Activated CD4-positive, CD25-positive, alpha-beta regulatory T cell treated with anti-CD3 and anti-CD28 coated beads, Interleukin-2, amount 50 U/mL, for 24 hours (primary cell): ENCODE measurements around the gene ESRRB.
"Not testable (repeated sequence)": the region's sequence is repeated elsewhere in the genome, so short reads cannot be mapped to it uniquely, and the experiment has no call there.

Experiments
- ATAC-seq, 2 donors: fragments of 150-1000 bp; cut with Tn5 transposase; one replicate each; pipeline ENCODE4 v1.10.0; 2021; ENCODE audit warnings: mild to moderate bottlenecking in 1 of 2, moderate library complexity in 1 of 2

The ESRRB gene

DNA sequence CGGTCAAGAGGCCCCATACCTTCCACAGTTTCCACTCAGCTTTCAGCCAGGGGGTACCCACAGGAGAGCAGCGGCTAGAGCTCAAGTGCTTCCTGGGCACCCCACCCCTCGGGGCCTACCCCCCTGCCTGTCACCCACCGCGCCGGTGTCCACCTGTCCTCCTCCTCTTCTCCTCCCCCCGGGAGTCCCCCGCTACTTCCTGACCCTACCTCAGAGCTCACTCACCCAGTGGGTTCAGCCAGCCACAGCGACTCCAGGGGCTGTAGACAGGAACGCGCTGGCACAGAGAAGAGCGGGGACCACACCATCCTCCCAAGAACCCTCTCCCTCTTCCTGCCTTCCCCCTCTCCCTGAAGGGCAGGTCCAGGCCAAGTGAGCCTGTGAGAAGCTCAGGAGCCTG, 123.0 kb downstream of the ESRRB start:
- ATAC-seq = no peak

DNA sequence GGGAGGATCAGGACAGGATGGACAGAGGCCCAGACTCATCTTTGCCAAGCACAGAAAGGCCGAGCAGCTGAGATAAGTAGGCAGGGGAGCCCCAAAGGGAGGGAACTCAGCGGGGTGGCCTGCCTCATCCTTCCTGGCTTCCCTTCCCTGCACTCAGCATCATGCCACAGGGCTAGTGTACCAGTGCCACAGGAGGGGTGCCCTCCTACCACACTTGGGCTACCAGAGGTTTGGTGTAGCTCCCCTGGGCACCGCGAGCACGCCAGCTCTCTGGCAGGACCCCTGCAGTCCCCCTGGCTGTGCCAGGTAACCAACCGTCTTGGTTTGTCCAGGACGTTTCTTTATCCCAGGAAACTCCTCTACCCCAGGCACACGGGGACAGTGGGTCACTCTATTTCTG, 123.5 kb downstream of the ESRRB start:
- no peak for ATAC-seq

DNA sequence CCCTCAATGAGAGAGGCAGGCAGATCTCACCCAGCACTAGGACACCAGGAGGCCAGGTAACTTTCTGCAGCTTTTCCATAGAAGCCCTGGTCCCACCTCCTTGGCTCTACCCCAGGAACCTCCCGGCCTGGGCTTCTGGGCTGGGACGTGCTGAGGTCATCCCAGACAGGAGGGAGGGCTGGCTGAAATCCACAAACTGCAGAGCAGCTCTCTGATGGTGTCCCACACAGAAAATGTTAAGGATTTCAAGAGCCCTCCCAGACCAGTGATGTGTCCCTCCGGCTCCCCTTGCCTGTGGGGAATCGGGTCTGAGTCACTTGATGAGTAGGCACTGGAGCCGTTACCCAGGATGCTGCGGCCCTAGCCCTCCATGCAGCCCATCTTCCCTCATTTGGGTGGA, 124.1 kb downstream of the ESRRB start:
- ATAC-seq = no peak

DNA sequence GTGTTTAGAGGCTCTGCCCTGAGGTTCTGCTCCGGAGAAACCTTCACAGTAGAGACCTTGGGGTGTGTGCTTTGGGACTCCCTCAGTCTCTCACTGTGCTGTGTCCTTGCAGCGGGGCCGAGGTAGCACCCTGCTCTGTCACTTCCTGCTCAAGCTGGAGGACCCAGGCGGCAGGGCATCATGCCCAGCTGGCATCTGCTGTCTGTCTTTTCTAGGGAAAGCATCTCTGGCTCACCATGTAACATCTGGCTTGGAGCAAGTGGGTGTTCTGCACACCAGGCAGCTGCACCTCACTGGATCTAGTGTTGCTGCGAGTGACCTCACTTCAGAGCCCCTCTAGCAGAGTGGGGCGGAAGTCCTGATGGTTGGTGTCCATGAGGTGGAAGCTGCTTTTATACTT, 124.5 kb downstream of the ESRRB start:
- ATAC-seq = no peak

DNA sequence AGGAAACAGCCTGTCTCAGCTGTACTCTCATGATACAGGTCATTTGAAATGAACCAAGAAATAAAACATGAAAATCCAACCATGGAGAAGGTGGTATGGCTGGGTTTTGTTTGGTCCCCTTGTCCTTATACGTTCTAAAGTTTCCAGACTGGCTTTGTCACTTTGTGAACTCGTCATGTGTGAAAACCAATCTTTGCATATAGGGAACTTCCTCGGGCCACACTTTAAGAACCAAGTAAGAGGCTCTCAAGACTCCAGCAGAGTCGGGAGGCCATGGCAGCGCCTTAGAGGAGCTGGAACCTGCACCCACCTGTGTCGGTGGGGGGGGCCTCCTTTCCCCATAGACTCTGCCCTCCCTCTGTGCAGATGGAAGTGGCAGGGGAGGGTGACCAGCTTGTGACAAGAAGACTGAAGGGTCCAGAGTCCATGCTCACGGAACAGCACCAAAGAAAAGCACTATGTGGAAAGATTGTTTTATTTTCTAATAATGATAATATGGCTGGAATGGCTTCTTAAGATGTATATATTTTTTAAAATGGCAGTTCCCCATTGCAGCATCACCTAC, 125.3 kb downstream of the ESRRB start:
- ATAC-seq = no peak

DNA sequence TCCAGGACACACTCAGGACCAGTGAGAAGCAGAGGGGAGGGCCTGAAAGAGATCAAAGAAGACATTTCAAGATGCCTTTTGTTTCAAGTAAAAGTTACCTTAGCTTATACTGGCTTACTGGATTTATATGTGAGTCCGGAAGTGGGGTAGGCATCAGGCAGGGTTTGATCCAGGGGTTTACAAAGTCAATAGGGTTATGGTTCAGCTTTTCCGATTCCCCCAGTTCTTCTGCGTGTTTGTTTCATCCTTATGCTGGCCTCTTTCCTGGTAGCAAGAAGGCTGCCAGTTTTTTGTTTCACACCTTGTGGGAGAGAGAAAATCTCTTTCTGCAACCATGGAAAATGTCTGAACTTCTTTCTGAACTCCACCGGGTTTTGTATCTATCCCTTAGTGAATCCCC, 126.3 kb downstream of the ESRRB start:
- ATAC-seq = no peak

DNA sequence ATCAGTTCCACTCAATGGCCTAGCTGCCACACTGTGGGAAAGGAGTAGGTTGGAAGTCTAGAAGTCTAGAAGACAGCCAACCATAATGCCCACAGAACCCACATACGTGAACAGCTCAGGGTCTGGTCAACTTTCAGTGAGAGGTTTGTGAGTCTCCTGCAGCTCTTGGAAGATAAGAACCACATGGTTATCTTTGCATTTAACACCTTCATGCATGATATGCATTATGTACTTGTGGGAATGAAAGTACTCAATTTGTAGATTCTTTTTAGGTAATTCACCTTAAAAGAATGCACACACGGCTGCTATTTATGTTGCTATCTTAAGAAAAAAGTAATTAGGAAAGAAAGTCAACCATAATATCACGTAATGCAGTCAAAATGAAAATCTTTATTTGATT, 126.7 kb downstream of the ESRRB start:
- ATAC-seq = no peak

DNA sequence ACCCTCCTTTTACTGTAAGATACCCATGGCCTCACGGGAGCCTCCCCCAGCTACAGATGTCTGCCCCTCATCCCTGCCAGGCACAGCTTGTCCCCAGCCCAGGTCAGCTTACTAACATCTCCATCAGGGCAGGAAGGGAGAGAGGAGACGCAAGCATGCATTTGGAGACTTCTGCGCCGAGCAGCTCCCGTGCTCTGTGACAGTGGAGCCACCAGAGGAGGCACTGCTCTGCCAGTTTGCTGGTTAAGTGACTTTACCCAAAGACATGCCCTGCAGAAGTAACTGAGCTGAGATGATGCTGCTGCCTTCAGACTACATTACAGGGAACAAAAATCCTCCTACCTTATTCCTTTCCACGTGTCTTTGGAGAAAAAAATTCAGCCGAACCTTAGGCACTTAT, 133.4 kb downstream of the ESRRB start:
- ATAC-seq = no peak

DNA sequence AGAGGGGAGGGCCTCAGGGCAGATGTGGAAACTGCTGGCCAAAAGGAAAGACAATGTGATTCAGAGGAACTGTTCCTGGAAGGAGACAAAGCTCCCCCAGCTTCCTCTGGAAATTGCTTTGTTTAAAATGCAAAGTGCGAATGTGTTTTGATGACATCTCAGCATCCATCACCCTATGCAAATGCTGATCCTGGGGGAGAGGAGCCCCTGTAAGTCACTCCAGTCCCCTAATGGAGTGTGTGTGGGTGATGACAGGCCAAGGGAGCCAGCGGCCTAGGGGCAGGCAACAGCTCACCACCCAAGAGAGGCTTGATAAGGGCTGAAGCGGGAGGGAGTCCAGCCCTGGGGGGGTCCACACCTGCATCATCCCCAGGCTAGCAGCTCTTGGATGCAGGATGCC, 134.2 kb downstream of the ESRRB start:
- no peak for ATAC-seq

DNA sequence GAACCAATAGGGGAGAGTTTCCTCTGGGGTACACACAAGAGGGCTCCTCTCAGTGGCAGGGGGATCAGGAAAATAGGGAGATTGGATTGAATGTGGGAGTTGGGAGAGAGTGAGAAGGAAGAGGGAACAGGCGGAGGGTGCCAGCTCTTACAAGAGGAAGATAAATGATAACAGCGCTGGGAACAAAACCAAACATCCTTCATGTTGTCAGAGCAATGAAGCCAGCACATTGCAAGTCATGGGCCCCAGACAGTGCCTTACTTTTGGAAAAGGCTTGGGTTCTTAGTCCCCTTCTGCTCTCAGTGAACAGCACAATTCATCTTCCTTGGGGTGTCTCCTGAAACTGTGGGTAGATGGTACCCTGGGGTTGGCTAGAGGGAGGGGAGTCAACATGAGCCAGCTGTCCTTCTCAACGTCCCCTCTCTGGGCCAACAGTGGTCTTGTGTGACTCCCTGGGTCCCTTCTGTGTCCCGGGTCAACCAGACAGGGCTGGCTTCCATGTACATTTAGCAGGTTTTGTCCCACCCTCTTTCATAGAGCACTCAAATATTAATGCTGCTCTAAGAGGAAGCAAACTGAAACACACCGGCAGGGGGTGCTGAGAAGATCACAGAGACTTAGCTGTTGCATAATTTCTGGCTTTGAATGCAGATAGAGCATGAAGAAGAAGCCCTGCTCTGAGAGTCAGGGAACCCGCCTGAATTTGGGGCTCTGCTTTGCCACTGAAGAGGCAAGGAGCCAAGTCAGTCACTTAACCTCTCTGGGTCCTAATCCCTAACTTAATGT, 138.5 kb downstream of the ESRRB start:
- ATAC-seq = no peak

DNA sequence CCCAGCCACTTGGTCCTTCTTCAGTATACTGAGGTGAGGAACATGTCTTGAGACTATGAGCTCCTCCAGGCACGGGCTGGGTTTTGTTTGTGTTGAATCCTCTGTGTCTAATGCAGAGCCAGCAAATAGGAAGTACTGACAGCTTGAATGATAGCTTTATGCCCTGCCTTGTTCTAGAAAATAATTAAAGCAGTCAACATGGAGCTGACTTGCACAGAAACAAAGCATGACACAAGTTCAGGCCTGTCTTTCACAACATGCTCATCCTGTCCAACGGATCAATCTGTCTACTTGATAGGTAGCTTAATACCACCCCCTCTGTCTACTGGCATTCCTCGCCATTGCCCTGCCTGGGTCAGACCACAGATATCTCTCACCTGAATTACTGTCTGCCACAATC, 140.9 kb downstream of the ESRRB start:
- no peak for ATAC-seq

DNA sequence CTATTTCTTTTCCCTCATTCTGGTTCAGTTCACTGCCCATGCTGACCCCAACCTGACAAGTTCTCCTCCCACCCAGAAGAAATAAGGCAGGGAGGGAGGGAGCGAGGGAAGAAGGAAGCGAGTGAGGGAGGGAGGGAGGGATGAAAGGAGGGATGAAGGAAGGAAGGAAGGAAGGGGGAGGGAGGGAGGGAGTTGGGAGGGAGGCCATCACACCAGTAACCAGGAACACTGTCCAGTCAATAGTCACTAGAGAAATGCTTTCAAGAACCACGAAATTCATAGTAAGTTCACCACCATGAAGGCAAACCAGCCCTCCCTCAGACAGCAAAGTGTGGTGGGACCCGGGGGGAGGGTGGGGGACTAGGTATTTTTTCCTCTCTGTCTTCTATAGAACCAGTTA, 142.4 kb downstream of the ESRRB start:
- ATAC-seq = no peak

DNA sequence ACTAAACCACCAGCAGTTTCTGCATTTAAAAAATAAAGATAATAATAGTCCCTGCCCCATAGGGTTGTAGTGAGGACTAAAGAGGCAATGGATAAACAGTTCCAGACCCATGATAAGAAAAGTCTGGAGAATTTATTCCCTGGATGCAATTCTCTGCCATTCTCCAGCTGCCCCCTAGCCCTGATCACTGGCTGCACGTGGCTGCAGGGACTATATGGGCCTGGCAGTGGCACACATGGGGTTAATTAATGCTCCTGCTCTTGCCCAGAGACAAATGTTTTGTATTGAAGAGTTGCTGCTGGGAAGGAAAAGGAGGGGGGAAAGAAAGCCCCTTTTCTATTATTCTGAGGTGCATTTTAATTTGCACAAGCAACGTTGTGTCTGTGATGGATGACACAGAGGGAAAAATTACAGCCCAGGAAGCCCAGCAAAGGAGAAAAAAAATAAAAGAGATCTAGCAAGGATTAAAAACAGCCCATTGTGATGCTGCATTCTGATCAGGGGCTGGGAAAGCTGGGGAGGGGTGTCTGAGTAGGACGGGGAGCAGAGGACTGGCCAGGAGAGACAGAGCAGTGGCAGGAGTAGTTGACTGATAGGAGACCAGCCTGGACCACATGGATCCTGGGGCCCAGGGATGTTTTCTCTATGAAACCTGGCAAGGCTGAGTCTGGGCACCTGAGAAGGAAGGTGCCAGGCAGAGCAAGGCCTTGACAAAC, 149.3 kb downstream of the ESRRB start:
- no peak for ATAC-seq

DNA sequence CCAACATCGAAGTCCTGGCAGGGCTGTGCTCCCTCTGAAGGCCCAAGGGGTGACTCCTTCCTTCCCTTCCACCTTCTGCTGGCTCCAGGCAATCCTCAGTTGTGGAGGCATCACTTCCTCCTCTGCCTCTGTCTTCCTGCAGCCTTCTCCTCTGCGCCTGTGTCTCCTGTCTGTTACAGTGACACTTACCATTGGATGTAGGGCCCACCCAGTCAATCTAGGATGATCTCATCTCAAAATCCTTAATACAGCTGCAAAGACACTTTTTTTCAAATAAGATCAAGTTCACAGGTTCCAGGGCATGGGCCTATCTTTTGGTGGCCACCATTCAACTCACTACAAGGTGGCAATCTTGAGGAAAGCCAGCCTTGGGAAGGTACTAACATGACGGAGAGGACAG, 155.1 kb downstream of the ESRRB start:
- ATAC-seq = no peak

DNA sequence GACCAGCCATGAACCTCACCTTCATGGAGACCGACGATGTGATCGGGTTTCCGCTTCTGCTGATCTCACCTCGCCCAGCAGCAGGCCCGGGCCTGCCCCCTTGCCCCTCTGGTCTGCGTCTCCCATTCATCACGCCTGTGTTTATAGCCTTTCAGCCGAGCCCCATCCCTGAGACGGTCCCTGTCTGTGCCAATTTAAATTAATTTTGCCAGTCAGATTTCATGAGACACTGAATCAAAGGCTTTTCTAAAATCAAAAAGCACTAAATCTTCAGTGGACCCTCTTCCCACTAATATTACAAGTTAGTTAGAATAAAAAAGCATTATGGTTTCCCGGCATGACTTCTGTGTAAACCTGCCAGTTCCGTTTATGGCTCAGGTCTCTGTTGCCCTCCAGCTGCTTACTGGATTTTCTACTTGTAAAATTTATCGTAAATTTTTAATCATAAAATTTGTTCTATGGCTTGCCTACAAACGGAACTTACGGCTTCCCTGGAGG, 155.9 kb downstream of the ESRRB start:
- no peak for ATAC-seq

DNA sequence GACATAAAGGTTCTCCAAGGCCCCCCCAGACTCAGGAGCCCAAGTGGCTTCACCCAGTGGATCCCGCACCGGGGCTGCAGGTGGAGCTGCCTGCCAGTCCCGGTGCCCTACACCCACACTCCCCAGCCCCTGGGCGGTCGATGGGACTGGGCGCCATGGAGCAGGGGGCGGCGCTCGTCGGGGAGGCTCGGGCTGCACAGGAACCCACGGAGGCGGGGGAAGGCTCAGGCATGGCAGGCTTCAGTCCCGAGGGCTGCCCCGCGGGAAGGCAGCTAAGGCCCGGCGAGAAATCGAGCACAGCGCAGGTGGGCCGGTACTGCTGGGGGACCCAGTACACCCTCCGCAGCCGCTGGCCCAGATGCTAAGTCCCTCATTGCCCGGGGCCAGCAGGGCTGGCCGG, 160.7 kb downstream of the ESRRB start:
- ATAC-seq = not testable (repeated sequence)

DNA sequence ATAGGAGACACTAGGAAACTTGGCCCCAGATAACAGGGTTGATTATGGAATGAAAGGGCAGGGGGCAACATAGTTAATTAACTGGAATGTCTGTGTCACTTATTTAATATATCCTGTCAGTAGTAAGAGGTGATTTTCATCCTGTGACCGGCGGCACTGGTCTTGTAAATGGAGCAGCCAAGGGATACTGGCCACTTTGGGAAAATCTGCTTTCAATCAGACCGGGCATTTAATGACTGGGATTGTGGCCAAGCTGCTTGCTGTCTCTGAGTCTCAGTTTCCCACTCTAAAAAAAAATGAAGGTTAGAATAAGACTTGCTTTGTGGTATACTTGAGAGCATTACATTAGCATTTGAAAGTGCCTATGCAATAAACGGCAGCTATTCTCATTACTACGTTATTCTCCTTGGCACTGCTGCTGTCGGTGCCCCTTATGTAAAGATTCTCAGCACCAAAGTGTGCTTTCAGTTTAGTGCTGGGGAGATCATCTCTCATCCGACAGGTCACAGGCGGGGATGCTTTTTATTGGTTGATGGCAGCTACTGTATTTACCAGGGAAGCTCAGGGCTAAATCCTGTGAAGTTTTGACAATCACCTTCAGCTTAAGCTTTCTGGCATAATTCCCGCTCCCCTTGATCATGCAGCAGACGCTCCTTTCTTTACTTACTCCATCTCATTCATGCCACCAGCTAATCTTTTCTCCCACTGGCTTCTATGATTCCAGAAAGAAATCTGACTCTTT, 162.1 kb downstream of the ESRRB start:
- ATAC-seq = no peak

DNA sequence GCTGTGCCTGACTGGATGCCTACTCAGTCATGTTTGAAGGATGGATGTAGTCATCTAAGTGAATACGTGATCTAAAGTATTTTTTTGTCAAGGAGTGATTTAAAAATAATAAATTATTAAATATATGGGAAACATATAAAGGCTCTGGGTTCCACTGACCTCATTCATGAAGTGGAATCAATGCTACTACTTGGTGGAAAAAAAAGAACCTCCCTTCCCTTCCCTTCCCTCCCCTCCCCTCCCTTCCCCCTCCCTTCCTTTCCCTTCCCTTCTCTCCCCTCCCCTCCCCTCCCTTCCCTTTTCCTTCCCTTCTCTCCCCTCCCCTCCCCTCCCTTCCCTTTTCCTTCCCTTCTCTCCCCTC, 162.7 kb downstream of the ESRRB start:
- no peak for ATAC-seq

DNA sequence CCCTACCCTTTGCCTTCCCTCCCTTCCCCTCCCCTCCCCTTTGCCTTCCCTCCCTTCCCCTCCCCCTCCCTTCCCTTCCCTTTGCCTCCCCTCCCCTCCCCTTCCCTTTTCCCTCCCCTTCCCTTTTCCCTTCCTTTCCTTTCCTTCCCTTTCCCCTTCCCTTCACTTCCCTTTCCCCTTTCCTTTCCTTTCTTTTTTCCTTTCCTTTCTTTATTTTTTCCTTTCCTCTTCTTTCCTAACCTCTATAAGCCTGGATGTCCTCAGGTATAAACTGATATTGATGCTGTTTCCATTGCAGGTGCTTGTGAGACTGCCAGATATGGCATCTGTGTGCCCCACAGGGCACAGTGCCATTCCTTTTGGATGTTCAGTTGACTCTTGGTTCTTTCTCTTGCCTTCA, 163.2 kb downstream of the ESRRB start:
- ATAC-seq = no peak

DNA sequence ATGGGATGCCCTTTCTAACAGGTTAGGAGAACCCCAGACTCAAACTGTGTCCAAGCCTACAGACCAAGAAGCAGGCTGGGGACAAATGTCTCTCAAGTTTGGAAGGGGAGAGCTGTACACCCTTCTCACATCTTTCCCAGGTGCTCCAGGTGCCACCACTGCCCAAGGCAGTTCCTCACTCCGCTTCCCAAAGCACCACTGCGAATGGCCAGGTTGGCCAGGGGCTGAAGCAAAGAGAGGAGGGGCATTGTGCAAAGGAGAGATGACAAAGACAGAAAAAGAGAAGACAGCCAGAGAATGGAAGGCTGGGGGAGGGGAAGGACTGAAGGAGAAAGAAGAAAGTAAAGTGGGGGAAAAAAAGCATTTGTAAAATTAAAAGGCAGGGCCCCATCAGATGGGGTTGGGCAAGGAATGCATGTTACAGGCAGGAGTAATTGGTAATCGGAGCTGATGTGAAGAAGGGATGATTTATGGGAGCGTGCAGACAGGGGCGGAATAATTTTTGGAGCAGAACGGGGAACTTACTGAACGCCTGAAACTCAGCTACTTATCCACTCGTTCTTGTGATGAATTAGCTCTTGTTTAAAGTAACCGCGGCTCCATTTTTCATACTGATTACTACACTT, 165.8 kb downstream of the ESRRB start:
- ATAC-seq = no peak

DNA sequence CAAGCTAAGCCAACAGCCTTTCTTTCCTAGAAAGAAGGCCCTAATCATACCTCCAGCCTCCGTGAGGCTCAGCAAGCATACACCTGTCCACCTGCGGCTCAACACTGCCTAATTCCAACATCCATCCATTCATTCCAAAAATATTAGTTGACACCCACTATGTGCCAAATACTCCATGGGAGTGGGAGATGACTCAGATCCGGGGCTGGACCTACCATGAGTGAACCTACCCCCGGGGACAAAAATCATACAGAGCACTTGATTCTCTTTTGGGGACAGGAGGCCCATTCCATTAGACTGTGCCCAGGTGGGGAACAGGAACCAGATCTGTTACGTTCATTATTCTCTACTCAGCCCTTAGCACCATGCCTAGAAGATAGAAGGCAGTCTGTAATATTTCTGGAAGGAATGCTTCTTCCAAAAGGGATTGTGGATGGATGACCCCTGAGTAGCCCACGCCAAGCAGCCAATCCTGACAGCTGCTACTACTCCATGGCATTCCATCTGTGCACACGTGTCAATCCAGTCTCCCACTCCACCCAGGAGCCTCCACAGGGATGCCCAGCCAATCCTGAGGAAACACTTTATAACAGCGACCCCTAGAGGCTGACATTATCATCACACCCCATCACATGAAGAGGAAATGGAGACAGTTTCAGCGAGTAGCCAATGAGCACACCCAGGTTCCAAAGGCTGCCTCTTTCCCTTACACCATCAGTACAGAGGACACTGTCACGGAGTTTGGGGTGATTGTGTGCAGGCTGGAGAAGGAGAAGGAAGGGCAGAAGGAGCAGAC, 170.7 kb downstream of the ESRRB start:
- ATAC-seq = no peak

DNA sequence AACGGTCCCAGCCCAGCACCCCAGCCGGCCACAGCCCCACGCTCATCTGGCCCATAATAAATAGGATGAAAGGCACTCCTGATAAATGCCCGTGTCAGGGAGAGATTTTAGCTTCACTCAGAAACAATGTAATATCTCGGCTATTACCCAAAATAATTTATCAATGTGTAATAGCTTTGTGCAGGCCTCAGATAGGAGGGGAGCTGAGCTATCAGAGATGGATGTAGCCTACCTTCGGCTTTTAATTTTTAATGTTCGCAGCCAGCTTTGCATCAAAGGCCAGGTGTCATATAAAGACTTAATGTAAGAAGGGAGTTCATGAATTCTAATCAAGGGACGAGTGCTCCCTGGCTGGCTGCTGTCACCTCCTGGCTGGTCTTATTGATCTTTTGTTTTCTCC, 171.9 kb downstream of the ESRRB start:
- ATAC-seq = no peak
